WTC11 (cell line): ENCODE data around the gene LRRC10B. TPM values are rescaled to one million over a fixed set of nuclear protein-coding genes. Genes with fewer than 3 reads are reported as not detected.

Source experiments
- ATAC-seq: fragments of 200-7000 bp; cut with Tn5 transposase; 2 replicates; pipeline ENCODE4 v1.10.0; 2021; ENCODE audit warnings: mild to moderate bottlenecking, moderate library complexity
- CTCF ChIA-PET: fragments of 300-600 bp; sonication (Branson Sonifier 250); formaldehyde crosslinking; loops from one replicate; lab custom pipeline; 2021; ENCODE audit warnings: antibody characterized with exemption; lab: Charles Lee
- POLR2A ChIA-PET: fragments of 350-600 bp; sonication (Branson Sonifier 250); formaldehyde crosslinking; loops from one replicate; lab custom pipeline; 2021; ENCODE audit warnings: antibody characterized with exemption; lab: Charles Lee
- DNase-seq: peaks from one replicate; pipeline ENCODE4 v3.0.0; 2021; ENCODE audit warnings: low spot score
- H3K27ac Mint-ChIP-seq: 2 replicates; pipeline ENCODE4 v1.8.0; 2021; ENCODE audit warnings: mixed read lengths
- H3K27me3 Mint-ChIP-seq: 2 replicates; pipeline ENCODE4 v1.8.0; 2021; ENCODE audit warnings: low read depth, mild to moderate bottlenecking, moderate library complexity, mixed read lengths
- H3K36me3 Mint-ChIP-seq: 2 replicates; pipeline ENCODE4 v1.8.0; 2021; ENCODE audit warnings: mixed read lengths
- H3K4me1 Mint-ChIP-seq: 2 replicates; pipeline ENCODE4 v1.8.0; 2022; ENCODE audit warnings: mixed read lengths
- H3K4me3 Mint-ChIP-seq: 2 replicates; pipeline ENCODE4 v1.8.0; 2021; ENCODE audit warnings: mild to moderate bottlenecking, moderate library complexity, mixed read lengths
- H3K9me3 Mint-ChIP-seq: 2 replicates; pipeline ENCODE4 v1.8.0; 2021; ENCODE audit warnings: mixed read lengths
- CDX4 ChIP-seq: fragments of 250-450 bp; sonication (Bioruptor Pico); IDR thresholded peaks from 2 replicates; pipeline ENCODE4 v1.9.0; 2021; ENCODE audit warnings: moderate library complexity, mild to moderate bottlenecking, inconsistent platforms, borderline replicate concordance
- FOXK1 ChIP-seq: sonication (generic); formaldehyde crosslinking; IDR thresholded peaks from 2 replicates; pipeline ENCODE4 v1.8.0; 2022; ENCODE audit warnings: mild to moderate bottlenecking, moderate library complexity, missing genetic modification reagents
- GRHL2 ChIP-seq: fragments of 250-450 bp; sonication (Bioruptor Pico); IDR thresholded peaks from 2 replicates; pipeline ENCODE4 v1.8.0; 2022; ENCODE audit warnings: mild to moderate bottlenecking, moderate library complexity; ENCODE audit not compliant: insufficient replicate concordance, severe bottlenecking
- KAT7 ChIP-seq: sonication (generic); formaldehyde crosslinking; IDR thresholded peaks from 2 replicates; pipeline ENCODE4 v1.8.1; 2023; ENCODE audit warnings: missing genetic modification reagents, mild to moderate bottlenecking, borderline replicate concordance
- NR2C2 ChIP-seq: sonication (generic); formaldehyde crosslinking; IDR thresholded peaks from 2 replicates; pipeline ENCODE4 v1.8.0; 2022; ENCODE audit warnings: mild to moderate bottlenecking, missing genetic modification reagents
- OVOL2 ChIP-seq: fragments of 250-450 bp; sonication (Bioruptor Pico); IDR thresholded peaks from 2 replicates; pipeline ENCODE4 v1.9.0; 2021; ENCODE audit warnings: mild to moderate bottlenecking, borderline replicate concordance
- ZNF138 ChIP-seq: sonication (generic); formaldehyde crosslinking; conservative IDR thresholded peaks from 2 replicates; pipeline ENCODE4 v1.8.1; 2022; ENCODE audit warnings: mild to moderate bottlenecking, moderate library complexity, missing genetic modification reagents
- ZNF263 ChIP-seq: sonication (generic); formaldehyde crosslinking; IDR thresholded peaks from 2 replicates; pipeline ENCODE4 v1.8.1; 2022; ENCODE audit warnings: low read depth, mild to moderate bottlenecking, moderate library complexity, missing genetic modification reagents
- ZNF532 ChIP-seq: fragments of 250-450 bp; sonication (Bioruptor Pico); IDR thresholded peaks from 2 replicates; pipeline ENCODE4 v1.9.0; 2021; ENCODE audit warnings: mild to moderate bottlenecking, borderline replicate concordance
- total RNA-seq: library from RNA; stranded (reverse); gene quantifications from 3 replicates; pipeline ENCODE4 v1.2.3, GENCODE V29; 2021
- TF ChIP-seq, protein P1 (sequence below): sonication (generic); formaldehyde crosslinking; IDR thresholded peaks from 2 replicates; pipeline ENCODE4 v1.8.0; 2022; ENCODE audit warnings: mild to moderate bottlenecking, missing genetic modification reagents
- TF ChIP-seq, protein P2 (sequence below): sonication (generic); formaldehyde crosslinking; IDR thresholded peaks from 2 replicates; pipeline ENCODE4 v1.8.1; 2023; ENCODE audit warnings: mild to moderate bottlenecking, moderate library complexity, missing genetic modification reagents
- TF ChIP-seq, protein P3 (sequence below): fragments of 200-600 bp; IDR thresholded peaks from 2 replicates; pipeline ENCODE4 v1.8.0; 2022; ENCODE audit warnings: antibody characterized with exemption

The LRRC10B gene
- total RNA-seq, 1 experiment from 2014 or later, result 1.5 TPM

DNA sequence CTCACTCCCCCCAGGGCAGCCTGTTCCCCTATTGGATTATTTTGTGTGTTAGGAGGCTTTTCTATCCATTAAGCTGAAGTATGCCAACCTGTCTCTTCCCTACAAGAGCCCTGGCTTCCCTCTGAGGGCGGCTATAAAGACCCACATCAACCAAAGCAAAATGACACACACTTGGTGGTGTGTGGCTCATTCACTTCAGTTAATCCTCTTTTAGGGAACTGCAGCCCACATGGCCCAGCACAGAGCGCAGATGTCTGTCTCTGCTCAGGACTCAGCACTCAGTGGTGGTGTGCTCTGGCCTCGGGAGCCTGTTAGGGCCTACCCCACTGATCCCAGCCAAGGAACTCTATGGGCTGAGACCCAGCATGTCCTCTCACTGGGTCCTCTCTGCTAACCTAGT lies 32.2 kb upstream of the LRRC10B start (continued):
- TF ChIP-seq ZNF532 (CRISPR knock-in tag), result no peak
- no peak for TF ChIP-seq KAT7

- Mint-ChIP-seq H3K27ac (no peak overlapping the region), H3K36me3 (0 out of 2 replicates have a peak, but pooled peaks cover 8% of the 10 kb centered on the region), H3K4me3 (no peak overlapping the region), H3K9me3 (no peaks in the 10 kb centered on the region), H3K27me3 (peaks cover 3% of the 10 kb centered on the region; the same call in 1 of the 2 replicates), H3K4me1 (peaks cover 26% of the 10 kb centered on the region)
- ATAC-seq, result no peak
- CTCF ChIA-PET, result interaction anchor here (0.6 to 5.9 kb wide), 36 partner anchors 10 to 256 kb away, joined by 3 to 149 read pairs (median 6); partner anchors contain the start of gene LRRC10B
- no peak for DNase-seq
- POLR2A ChIA-PET, result interaction anchor here (1.3 to 1.7 kb wide), 2 partner anchors 13 to 40 kb away, joined by 3 to 4 read pairs; no protein-coding TSS in a partner anchor
- TF ChIP-seq, protein P1, sequence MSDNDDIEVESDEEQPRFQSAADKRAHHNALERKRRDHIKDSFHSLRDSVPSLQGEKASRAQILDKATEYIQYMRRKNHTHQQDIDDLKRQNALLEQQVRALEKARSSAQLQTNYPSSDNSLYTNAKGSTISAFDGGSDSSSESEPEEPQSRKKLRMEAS (CRISPR knock-in tag), result no peak
- TF ChIP-seq NR2C2 (CRISPR knock-in tag) (no peak), GRHL2 (CRISPR knock-in tag) (no peak), ZNF138 (CRISPR knock-in tag) (no peak), OVOL2 (CRISPR knock-in tag) (no peak)
- TF ChIP-seq, protein P2, sequence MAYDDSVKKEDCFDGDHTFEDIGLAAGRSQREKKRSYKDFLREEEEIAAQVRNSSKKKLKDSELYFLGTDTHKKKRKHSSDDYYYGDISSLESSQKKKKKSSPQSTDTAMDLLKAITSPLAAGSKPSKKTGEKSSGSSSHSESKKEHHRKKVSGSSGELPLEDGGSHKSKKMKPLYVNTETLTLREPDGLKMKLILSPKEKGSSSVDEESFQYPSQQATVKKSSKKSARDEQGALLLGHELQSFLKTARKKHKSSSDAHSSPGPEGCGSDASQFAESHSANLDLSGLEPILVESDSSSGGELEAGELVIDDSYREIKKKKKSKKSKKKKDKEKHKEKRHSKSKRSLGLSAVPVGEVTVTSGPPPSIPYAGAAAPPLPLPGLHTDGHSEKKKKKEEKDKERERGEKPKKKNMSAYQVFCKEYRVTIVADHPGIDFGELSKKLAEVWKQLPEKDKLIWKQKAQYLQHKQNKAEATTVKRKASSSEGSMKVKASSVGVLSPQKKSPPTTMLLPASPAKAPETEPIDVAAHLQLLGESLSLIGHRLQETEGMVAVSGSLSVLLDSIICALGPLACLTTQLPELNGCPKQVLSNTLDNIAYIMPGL (CRISPR knock-in tag), result 0 out of 2 replicates have a peak, but pooled peaks have one; percentile 28
Observed at GRCh38 chr11:61477126-61477525, 31.4 kb upstream of the LRRC10B start.

DNA sequence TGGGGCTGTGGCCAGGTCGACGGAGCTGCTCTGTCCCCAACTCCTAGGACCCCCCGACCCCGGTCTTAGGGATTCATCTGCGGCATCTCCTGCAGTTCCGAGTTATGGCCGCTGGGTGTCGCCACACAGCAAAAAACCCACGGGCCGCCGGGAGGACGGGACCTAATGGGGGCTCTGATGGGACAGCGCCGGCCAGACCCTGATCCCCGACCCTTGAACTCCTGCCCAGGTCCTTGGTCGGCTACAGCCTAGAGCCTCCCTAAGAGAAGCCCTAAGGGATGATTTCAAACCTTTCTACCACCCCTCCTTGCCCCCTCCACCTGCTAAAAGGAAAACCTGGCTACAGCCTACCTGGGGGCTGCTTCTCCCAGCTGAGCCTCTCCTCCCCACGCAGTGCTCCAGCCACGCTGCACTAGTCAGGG lies 30.8 kb upstream of the LRRC10B start:
- Mint-ChIP-seq H3K4me3 (no peak overlapping the region), H3K9me3 (no peaks in the 10 kb centered on the region), H3K27ac (no peak overlapping the region)
- peak; percentile 43 for ATAC-seq
- TF ChIP-seq ZNF263 (CRISPR knock-in tag) (peak; percentile 48; the same call in 1 of the 2 replicates), CDX4 (CRISPR knock-in tag) (no peak), FOXK1 (no peak)
- TF ChIP-seq, protein P2 (CRISPR knock-in tag), result peak; percentile 30; the same call in 1 of the 2 replicates
- TF ChIP-seq, protein P3, sequence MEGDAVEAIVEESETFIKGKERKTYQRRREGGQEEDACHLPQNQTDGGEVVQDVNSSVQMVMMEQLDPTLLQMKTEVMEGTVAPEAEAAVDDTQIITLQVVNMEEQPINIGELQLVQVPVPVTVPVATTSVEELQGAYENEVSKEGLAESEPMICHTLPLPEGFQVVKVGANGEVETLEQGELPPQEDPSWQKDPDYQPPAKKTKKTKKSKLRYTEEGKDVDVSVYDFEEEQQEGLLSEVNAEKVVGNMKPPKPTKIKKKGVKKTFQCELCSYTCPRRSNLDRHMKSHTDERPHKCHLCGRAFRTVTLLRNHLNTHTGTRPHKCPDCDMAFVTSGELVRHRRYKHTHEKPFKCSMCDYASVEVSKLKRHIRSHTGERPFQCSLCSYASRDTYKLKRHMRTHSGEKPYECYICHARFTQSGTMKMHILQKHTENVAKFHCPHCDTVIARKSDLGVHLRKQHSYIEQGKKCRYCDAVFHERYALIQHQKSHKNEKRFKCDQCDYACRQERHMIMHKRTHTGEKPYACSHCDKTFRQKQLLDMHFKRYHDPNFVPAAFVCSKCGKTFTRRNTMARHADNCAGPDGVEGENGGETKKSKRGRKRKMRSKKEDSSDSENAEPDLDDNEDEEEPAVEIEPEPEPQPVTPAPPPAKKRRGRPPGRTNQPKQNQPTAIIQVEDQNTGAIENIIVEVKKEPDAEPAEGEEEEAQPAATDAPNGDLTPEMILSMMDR, result peak; percentile 95
- TF ChIP-seq, all 79 proteins: peak for 3
- ChIA-PET CTCF (interaction anchor here (0.5 to 5.9 kb wide), 39 partner anchors 10 to 256 kb away, joined by 3 to 149 read pairs (median 5); partner anchors contain the start of gene LRRC10B), POLR2A (interaction anchor here (1.3 kb wide), 1 partner anchor 14 kb away, joined by 3 read pairs; no protein-coding TSS in a partner anchor)
- peak; percentile 86 for DNase-seq
- Mint-ChIP-seq H3K27me3 (peaks cover 3% of the 10 kb centered on the region; the same call in 1 of the 2 replicates), H3K36me3 (0 out of 2 replicates have a peak, but pooled peaks cover 7% of the 10 kb centered on the region), H3K4me1 (peaks cover 29% of the 10 kb centered on the region)
